ENCODE results near the gene MAEL. TPM values are rescaled to one million over a fixed set of nuclear protein-coding genes. Genes with fewer than 3 reads are reported as not detected.

The MAEL gene
- total RNA-seq, 2 donors from 2014 or later, result 0.23 TPM; not detected in 1

Other genes starting within 250 kb of the MAEL start
- 10 to 100 TPM; 28.9 to 32.0 TPM for gene POGK, start 149.8 kb upstream of the MAEL start, total RNA-seq
- gene TADA1, start 113.0 kb upstream of the MAEL start, total RNA-seq, result 1 to 10 TPM; 8.7 to 9.6 TPM
- under 1 TPM; 0.10 to 0.14 TPM for gene ILDR2, start 13.7 kb upstream of the MAEL start, total RNA-seq
- not detected for gene GPA33, start 101.1 kb downstream of the MAEL start, total RNA-seq
- under 1 TPM in 1 of 2 donors, not detected in 1; 0.14 TPM for gene STYXL2, start 104.8 kb downstream of the MAEL start, total RNA-seq
- 10 to 100 TPM; 19.2 to 21.1 TPM for gene POU2F1, start 231.6 kb downstream of the MAEL start, total RNA-seq

Measured in posterior vena cava (tissue), 2 donors.